Endothelial cell (in vitro differentiated cells): Measurements from ENCODE around the gene CCDC150. TPM values are rescaled to one million over a fixed set of nuclear protein-coding genes. Genes with fewer than 3 reads are reported as not detected.

ENCODE experiments used
- DNase-seq: peaks from one replicate; pipeline ENCODE4 v3.0.0; 2021; ENCODE audit warnings: low spot score
- H3K27ac Mint-ChIP-seq: one replicate; pipeline ENCODE4 v1.8.0; 2021; ENCODE audit warnings: mixed read lengths, inconsistent platforms; ENCODE audit not compliant: unreplicated experiment
- H3K27me3 Mint-ChIP-seq: one replicate; pipeline ENCODE4 v1.8.0; 2021; ENCODE audit warnings: mild to moderate bottlenecking, moderate library complexity, mixed read lengths, inconsistent platforms; ENCODE audit not compliant: unreplicated experiment
- H3K36me3 Mint-ChIP-seq: one replicate; pipeline ENCODE4 v1.8.0; 2021; ENCODE audit warnings: mild to moderate bottlenecking, low read depth, mixed read lengths, inconsistent platforms; ENCODE audit not compliant: unreplicated experiment
- H3K4me1 Mint-ChIP-seq: one replicate; pipeline ENCODE4 v1.8.0; 2021; ENCODE audit warnings: mild to moderate bottlenecking, mixed read lengths, inconsistent platforms; ENCODE audit not compliant: unreplicated experiment
- H3K4me3 Mint-ChIP-seq: one replicate; pipeline ENCODE4 v1.8.0; 2021; ENCODE audit warnings: mild to moderate bottlenecking, mixed read lengths, inconsistent platforms; ENCODE audit not compliant: unreplicated experiment
- H3K9me3 Mint-ChIP-seq: one replicate; pipeline ENCODE4 v1.8.0; 2021; ENCODE audit warnings: mixed read lengths, inconsistent platforms; ENCODE audit not compliant: unreplicated experiment
- CTCF ChIP-seq: fragments of 200-600 bp; sonication (generic); IDR thresholded peaks from one replicate; pipeline ENCODE4 v1.5.0; 2021; ENCODE audit warnings: antibody characterized with exemption; ENCODE audit not compliant: unreplicated experiment
- total RNA-seq: library from RNA; stranded (reverse); fragmentation: NEBNext Ultra II Directional; extraction: Animal tissue kit (Norgen Biotek cat#: 25700); gene quantifications from one replicate; pipeline ENCODE4 v1.2.1, GENCODE V29; 2021; ENCODE audit not compliant: unreplicated experiment

CCDC150 gene
- total RNA-seq, 1 donor from 2014 or later, result 12.4 TPM

- TF ChIP-seq CTCF, result no peak
Measured at GRCh38 chr2:196649202-196649601, 9.7 kb downstream of the CCDC150 start.

GRCh38 chr2:196651387-196652094, 12.0 kb downstream of the CCDC150 start:
- DNase-seq, result no peak
- Mint-ChIP-seq H3K27ac (no peak overlapping the region), H3K9me3 (peaks cover 24% of the 10 kb centered on the region), H3K4me1 (no peaks in the 10 kb centered on the region), H3K36me3 (peaks cover 47% of the 10 kb centered on the region), H3K4me3 (peak overlapping the region; percentile 75), H3K27me3 (no peaks in the 10 kb centered on the region)
- TF ChIP-seq CTCF, result no peak

More at GRCh38 chr2:196649202-196649601, 9.7 kb downstream of the CCDC150 start:
- peaks cover 1% of the 10 kb centered on the region for H3K27me3 Mint-ChIP-seq
- H3K36me3 Mint-ChIP-seq, result peaks cover 40% of the 10 kb centered on the region
- H3K4me1 Mint-ChIP-seq, result no peaks in the 10 kb centered on the region
- H3K4me3 Mint-ChIP-seq, result no peak overlapping the region
- no peak overlapping the region for H3K27ac Mint-ChIP-seq
- no peak for DNase-seq
- H3K9me3 Mint-ChIP-seq, result peaks cover 24% of the 10 kb centered on the region

DNA sequence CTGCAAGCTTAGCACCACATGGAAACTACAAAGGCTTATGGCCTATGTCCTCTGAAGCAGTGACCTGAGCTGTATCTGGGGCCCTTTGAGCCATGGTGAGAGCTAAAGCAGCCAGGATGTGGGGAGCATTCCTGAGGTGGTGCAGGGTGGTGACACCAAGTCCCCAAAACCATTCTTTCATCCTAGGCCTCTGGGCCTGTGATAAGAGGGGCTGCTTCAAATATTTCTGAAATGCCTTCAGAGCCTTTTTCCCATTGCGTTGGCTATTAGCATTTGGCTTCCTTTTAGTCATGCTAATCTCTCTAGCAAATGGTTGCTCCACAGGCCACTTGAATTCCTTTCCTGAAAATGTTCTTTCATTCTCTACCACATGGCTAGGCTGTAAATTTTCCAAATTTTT, 13.4 kb downstream of the CCDC150 start:
- no peak overlapping the region for H3K4me3 Mint-ChIP-seq

GRCh38 chr2:196653843-196654242, 14.3 kb downstream of the CCDC150 start:
- TF ChIP-seq CTCF, result no peak
- DNase-seq, result no peak
- Mint-ChIP-seq H3K27ac (no peak overlapping the region), H3K36me3 (peaks cover 46% of the 10 kb centered on the region), H3K9me3 (peaks cover 24% of the 10 kb centered on the region), H3K4me1 (no peaks in the 10 kb centered on the region), H3K27me3 (no peaks in the 10 kb centered on the region), H3K4me3 (no peak overlapping the region)

More for the DNA sequence above, 13.4 kb downstream of the CCDC150 start:
- H3K36me3 Mint-ChIP-seq, result peaks cover 47% of the 10 kb centered on the region
- DNase-seq, result no peak
- no peaks in the 10 kb centered on the region for H3K27me3 Mint-ChIP-seq
- H3K4me1 Mint-ChIP-seq, result no peaks in the 10 kb centered on the region
- no peak overlapping the region for H3K27ac Mint-ChIP-seq
- H3K9me3 Mint-ChIP-seq, result peaks cover 24% of the 10 kb centered on the region
- TF ChIP-seq CTCF, result no peak

GRCh38 chr2:196655761-196656160, 16.2 kb downstream of the CCDC150 start:
- Mint-ChIP-seq H3K4me1 (no peaks in the 10 kb centered on the region), H3K9me3 (peaks cover 14% of the 10 kb centered on the region), H3K27me3 (no peaks in the 10 kb centered on the region), H3K36me3 (peaks cover 30% of the 10 kb centered on the region), H3K27ac (no peak overlapping the region), H3K4me3 (no peak overlapping the region)
- no peak for TF ChIP-seq CTCF
- DNase-seq, result no peak
